Prostate gland (tissue), 2 donors: ENCODE measurements around the gene ARHGEF16. TPM values are rescaled to one million over a fixed set of nuclear protein-coding genes. Genes with fewer than 3 reads are reported as not detected.

ENCODE experiments used
- DNase-seq: peaks from one replicate; pipeline ENCODE4 v3.0.0-alpha.2; 2019; ENCODE audit warnings: low spot score
- H3K27ac ChIP-seq, 2 donors: fragments of 200-600 bp; sonication (generic); 2 replicates each; pipeline ENCODE4 v1.5.1; 2017 to 2019
- H3K27me3 ChIP-seq: fragments of 200-600 bp; sonication (generic); replicated peaks from 2 replicates; pipeline ENCODE4 v1.5.1; 2019; ENCODE audit not compliant: insufficient read depth
- H3K36me3 ChIP-seq, 2 donors: fragments of 200-600 bp; sonication (generic); 1 replicate in 1 of 2; 2 replicates in 1 of 2; pipeline versions ENCODE4 v1.5.1 to v1.8.1; 2017 to 2019
- H3K4me1 ChIP-seq: fragments of 200-600 bp; sonication (generic); replicated peaks from 2 replicates; pipeline ENCODE4 v1.5.1; 2019
- H3K4me3 ChIP-seq, 2 donors: fragments of 200-600 bp; sonication (generic); 2 replicates each; pipeline ENCODE4 v1.5.1; 2017 to 2019
- H3K9me3 ChIP-seq: fragments of 200-600 bp; sonication (generic); 2 replicates; pipeline ENCODE4 v1.5.1; 2017
- CTCF ChIP-seq, 4 experiments: fragments of 200-600 bp in 2 of 4; fragments of 450-650 bp in 2 of 4; sonication (generic) in 2 of 4; IDR thresholded peaks; 1 replicate in 3 of 4; 2 replicates in 1 of 4; pipeline ENCODE4 v1.5.1; 2016 to 2019; ENCODE audit warnings: antibody characterized with exemption in 4 of 4, mild to moderate bottlenecking in 2 of 4, moderate library complexity in 2 of 4
- POLR2A ChIP-seq: fragments of 450-650 bp; IDR thresholded peaks from one replicate; pipeline ENCODE4 v1.6.1; 2016; ENCODE audit warnings: antibody characterized with exemption, mild to moderate bottlenecking
- POLR2AphosphoS5 ChIP-seq: sonication (generic); formaldehyde crosslinking; IDR thresholded peaks from one replicate; pipeline ENCODE4 v1.6.1; 2017; ENCODE audit warnings: antibody characterized with exemption
- WGBS: methylation state at CpG from one replicate; pipeline ENCODE4 v1.1.5; 2018; 5-methylcytosine and 5-hydroxymethylcytosine counted together
- intact Hi-C: fragments of 100-400 bp; cut with DNase I; formaldehyde crosslinking; loops from one replicate; pipeline ENCODE4 v1.14.2; 2022
- total RNA-seq, 2 donors: library from RNA; depleted of rRNA; stranded (reverse); fragments of >200 nt; gene quantifications; one replicate each; pipeline ENCODE4 v1.1.0, GENCODE V29; 2016

Gene ARHGEF16
- total RNA-seq, 2 donors from 2014 or later, result 25.2 to 25.4 TPM

DNA sequence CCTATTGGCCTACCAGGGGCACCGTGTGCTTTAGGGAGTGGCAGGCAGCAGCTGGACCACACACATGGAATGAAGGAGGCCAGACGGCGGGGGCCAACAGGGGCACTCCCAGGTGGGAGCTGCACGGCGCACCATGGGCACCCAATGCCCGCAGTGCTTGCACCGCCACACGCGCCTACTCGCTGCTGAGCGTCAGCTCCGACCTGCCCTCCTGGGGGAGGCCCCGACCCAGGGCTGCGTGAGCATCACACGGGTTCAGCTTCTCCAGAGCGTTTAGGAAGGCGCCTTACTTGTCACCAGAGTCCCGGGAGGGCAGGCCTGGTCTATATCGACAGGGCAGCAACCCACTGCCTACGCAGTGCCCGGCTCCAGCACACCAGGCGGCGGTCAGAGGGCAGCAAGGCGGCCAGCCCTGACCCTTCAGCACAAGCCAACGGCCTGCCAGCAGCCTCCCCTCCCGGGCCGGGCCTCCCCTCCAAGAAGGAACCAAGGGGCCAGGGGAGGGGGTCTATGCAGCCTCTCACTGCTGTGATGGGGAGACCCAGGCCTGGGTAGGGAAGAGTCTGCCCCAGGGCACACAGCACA lies 64.9 kb downstream of the ARHGEF16 start:
- H3K4me1 ChIP-seq, result no peaks in the 10 kb centered on the region
- no peaks in the 10 kb centered on the region for H3K36me3 ChIP-seq
- WGBS, result 93% methylated on average over 22 of the region's 27 CpGs
- no peak overlapping the region for H3K4me3 ChIP-seq
- no peak overlapping the region for H3K27ac ChIP-seq
- no peak for DNase-seq
- H3K9me3 ChIP-seq, result no peaks in the 10 kb centered on the region
- H3K27me3 ChIP-seq, result no peaks in the 10 kb centered on the region
- TF ChIP-seq CTCF (IDR thresholded peaks at IDR 0.05), result no peak
- TF ChIP-seq POLR2AphosphoS5, result no peak
- no peak for TF ChIP-seq POLR2A
- intact Hi-C loops, result no loop called here

DNA sequence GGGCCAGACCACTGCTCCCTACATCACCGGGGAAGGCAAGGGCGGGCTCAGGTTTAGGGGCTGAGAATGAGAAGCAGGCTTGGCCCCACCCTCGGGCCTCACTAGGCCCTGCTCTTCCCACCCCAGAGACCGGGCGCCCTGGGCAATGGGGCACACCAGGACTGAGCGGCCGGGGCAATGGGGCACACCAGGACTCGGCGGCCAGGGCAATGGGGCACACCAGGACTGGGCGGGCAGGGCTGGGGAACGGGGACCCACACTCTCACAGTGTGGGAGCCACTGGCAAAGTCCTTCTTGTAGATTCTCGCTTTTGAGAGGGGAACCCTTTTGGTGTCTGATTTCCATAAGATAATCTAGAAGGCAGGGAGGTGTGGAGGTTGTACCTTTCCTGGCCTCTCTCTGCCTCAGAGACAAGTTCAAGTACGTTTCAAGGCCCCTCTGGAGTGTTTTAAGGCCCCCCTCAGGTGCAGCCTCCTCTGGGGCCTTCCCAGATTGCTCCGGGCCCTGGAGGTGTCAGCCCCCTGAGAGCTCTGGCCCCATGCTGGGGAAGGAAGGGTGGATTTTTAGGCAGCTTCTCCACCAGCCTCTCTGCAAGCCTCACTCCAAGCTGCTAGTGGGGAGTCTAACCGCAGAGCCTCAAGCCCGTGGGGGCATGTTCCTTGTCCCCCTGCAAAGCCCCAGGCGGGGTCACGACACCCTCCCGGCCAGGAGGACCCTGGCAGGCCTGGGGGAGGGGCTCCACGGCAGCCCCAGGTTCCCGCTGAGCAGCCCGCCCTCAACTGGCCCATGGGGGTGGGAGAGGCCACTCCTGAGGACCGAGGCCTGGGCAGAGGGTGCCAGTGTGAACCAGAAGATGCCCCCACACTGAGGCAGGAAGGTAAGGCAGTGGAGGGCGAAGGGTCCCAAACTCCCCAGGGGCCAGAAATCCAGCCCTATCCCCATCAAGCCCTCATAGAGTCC lies 66.2 kb downstream of the ARHGEF16 start:
- TF ChIP-seq CTCF (IDR thresholded peaks at IDR 0.05) (no peak), POLR2AphosphoS5 (no peak), POLR2A (no peak)
- WGBS, result 89% methylated on average over 22 of the region's 24 CpGs
- no peaks in the 10 kb centered on the region for H3K27me3 ChIP-seq
- H3K4me1 ChIP-seq, result no peaks in the 10 kb centered on the region
- no peak overlapping the region for H3K27ac ChIP-seq
- DNase-seq, result no peak
- no peak overlapping the region for H3K4me3 ChIP-seq
- intact Hi-C loops, result no loop called here
- H3K36me3 ChIP-seq, result no peaks in the 10 kb centered on the region
- no peaks in the 10 kb centered on the region for H3K9me3 ChIP-seq

DNA sequence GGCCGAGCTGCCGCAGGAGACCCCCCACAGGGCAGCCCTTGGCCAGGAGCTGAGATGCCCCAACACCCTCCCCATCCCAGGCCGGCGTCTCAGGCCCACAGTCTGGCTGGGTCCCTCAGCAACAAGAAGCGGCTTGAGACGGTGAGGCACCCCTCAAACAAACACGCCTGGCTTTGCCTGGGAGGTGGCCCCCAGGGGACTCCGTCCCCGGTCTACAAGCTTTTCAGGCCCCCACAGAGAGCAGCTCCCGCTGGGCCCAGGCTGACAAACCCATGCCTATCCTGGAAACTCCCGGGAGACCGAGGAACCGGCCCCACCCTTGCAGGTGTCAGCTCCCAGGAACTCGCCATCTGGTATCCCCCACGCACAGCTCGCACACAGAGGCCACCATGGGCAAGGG lies 67.0 kb downstream of the ARHGEF16 start:
- WGBS, result 91% methylated on average over 16 of the region's 16 CpGs
- intact Hi-C loops, result no loop called here
- H3K36me3 ChIP-seq, result no peaks in the 10 kb centered on the region
- DNase-seq, result no peak
- no peak overlapping the region for H3K27ac ChIP-seq
- H3K4me1 ChIP-seq, result no peaks in the 10 kb centered on the region
- H3K4me3 ChIP-seq, result no peak overlapping the region
- H3K9me3 ChIP-seq, result no peaks in the 10 kb centered on the region
- H3K27me3 ChIP-seq, result no peaks in the 10 kb centered on the region
- TF ChIP-seq POLR2A, result no peak
- no peak for TF ChIP-seq CTCF (IDR thresholded peaks at IDR 0.05)
- no peak for TF ChIP-seq POLR2AphosphoS5

- Histone ChIP-seq H3K27ac (no peak overlapping the region), H3K4me1 (no peaks in the 10 kb centered on the region), H3K27me3 (no peaks in the 10 kb centered on the region), H3K4me3 (no peak overlapping the region), H3K9me3 (no peaks in the 10 kb centered on the region), H3K36me3 (no peaks in the 10 kb centered on the region)
- intact Hi-C loops, result no loop called here
- 88% methylated on average over 13 of the region's 13 CpGs for WGBS
- no peak for TF ChIP-seq POLR2A
- no peak for DNase-seq
These were observed 67.6 kb downstream of the ARHGEF16 start for GRCh38 chr1:3522112-3522511.

DNA sequence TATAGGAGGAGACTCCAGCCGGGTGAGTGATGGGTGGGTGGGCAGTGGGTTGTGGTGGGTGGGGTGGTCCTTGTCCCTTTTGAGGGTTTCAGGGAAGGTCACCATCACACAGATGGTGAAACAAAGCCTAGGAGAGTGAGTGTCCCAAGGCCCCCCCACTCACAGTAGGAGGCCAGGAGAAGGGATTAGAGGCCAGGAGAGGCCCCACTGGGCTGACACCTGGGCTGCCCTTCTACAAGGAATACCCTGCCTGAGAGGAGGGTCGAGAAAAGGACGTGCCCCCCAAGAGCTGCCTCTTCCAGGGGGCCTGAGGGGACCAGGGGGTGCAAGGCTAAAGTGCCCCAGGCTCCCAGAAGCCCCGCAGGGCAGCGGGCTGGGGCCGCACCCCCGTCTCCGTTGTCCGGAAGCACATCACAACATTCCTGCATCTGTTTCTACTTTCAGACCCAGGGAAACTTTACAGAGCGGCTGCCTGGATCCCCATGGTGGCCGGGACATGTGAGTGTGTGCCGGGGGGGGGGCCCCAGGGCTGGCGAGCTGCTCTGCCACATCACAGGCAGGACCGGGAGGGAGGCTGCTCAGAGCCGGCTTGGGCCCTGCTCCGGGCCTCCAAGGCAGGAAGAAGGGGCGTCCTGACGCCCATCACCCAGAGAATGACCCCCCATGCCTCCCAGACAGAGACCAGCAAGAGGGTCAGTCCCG lies 68.2 kb downstream of the ARHGEF16 start:
- no peak overlapping the region for H3K27ac ChIP-seq
- no peaks in the 10 kb centered on the region for H3K27me3 ChIP-seq
- H3K4me3 ChIP-seq, result no peak overlapping the region
- intact Hi-C loops, result no loop called here
- TF ChIP-seq POLR2A (no peak), CTCF (IDR thresholded peaks at IDR 0.05) (no peak), POLR2AphosphoS5 (no peak)
- H3K9me3 ChIP-seq, result no peaks in the 10 kb centered on the region
- no peaks in the 10 kb centered on the region for H3K36me3 ChIP-seq
- WGBS, result 83% methylated on average over 15 of the region's 19 CpGs
- DNase-seq, result no peak
- no peaks in the 10 kb centered on the region for H3K4me1 ChIP-seq
